HG02678 (cell line): ENCODE measurements around the gene RER1.

ENCODE experiments used
- ATAC-seq: cut with Tn5 transposase; IDR thresholded peaks from one replicate; pipeline ENCODE4 v1.9.1; 2021; ENCODE audit warnings: mild to moderate bottlenecking, moderate library complexity; ENCODE audit not compliant: unreplicated experiment

The RER1 gene

DNA sequence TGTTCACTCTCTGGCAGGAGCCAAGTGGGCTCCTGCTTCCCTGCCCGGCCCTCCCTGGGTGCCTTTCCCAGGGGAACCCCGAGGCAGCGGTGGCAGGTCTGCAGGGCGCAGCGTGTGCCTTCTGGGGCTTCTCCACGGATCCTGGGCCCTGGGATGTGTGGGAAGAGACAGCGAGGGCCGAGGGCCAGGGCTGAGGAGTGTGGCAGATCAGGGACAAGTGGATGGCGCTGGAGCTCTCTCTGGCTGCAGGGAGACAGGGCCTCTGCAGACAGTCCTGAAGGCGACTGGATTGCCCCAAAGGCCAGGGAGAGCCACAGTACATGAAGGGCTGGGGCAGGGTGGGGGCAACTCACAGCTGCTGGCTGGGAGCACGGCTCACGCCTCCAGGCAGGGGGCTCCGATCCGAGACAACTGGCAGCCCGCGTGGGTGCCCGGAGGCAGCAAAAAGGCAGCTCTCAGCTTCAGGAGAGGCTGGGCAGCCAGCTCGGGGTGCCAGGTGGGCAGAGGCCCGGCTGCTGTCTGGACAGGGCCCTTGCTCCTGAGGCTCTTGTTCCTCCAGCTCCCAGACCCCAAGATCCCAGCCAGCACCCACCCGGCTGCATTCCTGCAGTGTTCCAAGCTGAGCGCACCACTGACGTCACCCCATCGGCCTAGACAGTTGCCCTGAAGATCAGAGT lies 16.3 kb upstream of the RER1 start:
- no peak for ATAC-seq

- ATAC-seq = no peak
These were observed 15.7 kb upstream of the RER1 start for GRCh38 chr1:2375923-2376260.

DNA sequence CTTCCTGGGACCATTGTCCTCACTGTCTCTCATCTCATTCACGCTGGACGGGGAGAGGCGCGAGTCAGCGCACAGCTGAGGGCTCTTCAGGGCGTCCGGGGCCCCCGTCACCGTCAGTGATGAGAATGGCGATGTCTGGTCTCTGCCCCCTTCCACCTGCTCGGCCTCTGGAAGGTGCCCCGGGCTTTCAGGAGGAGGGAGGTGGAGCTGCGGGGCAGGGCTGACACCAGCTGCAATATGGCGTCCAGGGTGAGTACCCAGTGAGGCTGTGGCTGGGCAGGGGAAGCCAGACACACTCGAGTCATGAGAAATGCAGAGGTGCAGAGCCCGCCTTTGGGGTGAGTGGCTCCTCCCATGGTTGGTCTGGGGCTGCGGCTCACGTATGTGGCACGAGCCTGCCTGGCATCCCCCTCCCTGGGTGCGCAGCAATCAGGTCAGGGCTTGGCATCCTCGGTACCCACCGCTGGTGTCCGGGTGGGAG lies 15.3 kb upstream of the RER1 start:
- no peak for ATAC-seq

GRCh38 chr1:2376931-2377672 lies 14.5 kb upstream of the RER1 start:
- no peak for ATAC-seq

GRCh38 chr1:2377751-2378440 lies 13.7 kb upstream of the RER1 start:
- ATAC-seq = no peak

GRCh38 chr1:2378441-2378851 lies 13.2 kb upstream of the RER1 start:
- ATAC-seq = no peak

GRCh38 chr1:2378956-2379732 lies 12.5 kb upstream of the RER1 start:
- no peak for ATAC-seq

- no peak for ATAC-seq
These were observed 11.8 kb upstream of the RER1 start for GRCh38 chr1:2379733-2380404.

GRCh38 chr1:2380816-2381591 lies 10.6 kb upstream of the RER1 start:
- no peak for ATAC-seq

GRCh38 chr1:2381741-2382620 lies 9.7 kb upstream of the RER1 start:
- ATAC-seq = no peak

GRCh38 chr1:2382621-2383361 lies 8.8 kb upstream of the RER1 start:
- no peak for ATAC-seq

DNA sequence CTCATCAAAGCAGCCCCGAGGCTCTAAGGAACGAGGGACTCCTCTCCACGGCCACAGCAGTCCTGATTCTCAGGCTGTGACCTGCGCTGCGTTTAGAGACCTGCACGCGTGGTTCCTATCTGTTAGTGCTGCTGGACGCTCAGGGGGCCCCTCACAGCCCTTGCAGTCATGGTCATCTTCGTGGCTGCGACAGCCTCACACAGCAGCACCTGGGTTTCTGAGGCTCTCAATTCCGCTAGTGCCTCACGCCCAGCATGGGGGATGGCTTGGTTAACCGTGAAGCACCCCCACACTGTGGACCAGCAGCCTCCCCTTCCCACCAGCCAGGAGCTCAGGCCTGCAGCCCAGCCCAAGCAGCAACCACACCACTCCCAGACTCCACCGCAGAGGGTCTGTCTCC lies 8.1 kb upstream of the RER1 start:
- ATAC-seq = no peak

GRCh38 chr1:2384130-2384860 lies 7.3 kb upstream of the RER1 start:
- ATAC-seq = no peak

DNA sequence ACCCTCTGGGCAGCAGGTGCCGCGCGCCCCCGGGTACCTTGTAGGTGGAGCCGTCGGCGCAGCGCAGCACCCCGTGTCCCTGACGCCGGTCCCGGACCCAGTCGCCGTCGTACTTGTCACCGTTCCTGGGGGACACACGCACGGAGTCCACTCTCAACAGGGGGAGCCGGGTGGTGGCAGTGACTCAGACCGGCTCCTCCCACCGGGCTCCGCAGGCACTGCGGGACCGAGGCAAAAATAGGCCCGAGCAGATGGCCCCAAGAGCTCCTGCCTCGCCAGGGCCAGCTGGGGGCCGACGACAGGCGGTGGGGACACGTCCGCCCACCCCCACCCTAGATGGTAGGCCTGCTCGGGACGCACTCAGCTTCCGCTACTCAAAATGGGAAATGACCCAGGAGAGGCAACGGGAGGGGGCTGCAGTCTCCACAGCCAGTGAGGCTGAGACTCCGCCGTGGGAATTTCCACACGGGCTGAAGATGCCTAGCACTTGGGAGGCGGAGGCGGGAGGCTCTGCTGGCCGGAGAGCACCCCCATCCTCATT lies 6.6 kb upstream of the RER1 start:
- no peak for ATAC-seq

- ATAC-seq = no peak
These were observed 5.9 kb upstream of the RER1 start for GRCh38 chr1:2385606-2386280.
